Nephron progenitor cell (in vitro differentiated cells): ENCODE results near the gene NR3C2.

Source experiments
- DNase-seq: peaks from one replicate; pipeline ENCODE4 v3.0.0; 2021
- H3K27ac Mint-ChIP-seq: 2 replicates; pipeline ENCODE4 v1.8.0; 2021; ENCODE audit warnings: mild to moderate bottlenecking, moderate library complexity, mixed read lengths
- H3K27me3 Mint-ChIP-seq: 2 replicates; pipeline ENCODE4 v1.8.0; 2021; ENCODE audit warnings: mild to moderate bottlenecking, low read depth, mixed read lengths; ENCODE audit not compliant: poor library complexity
- H3K36me3 Mint-ChIP-seq: 2 replicates; pipeline ENCODE4 v1.8.0; 2021; ENCODE audit warnings: low read depth, mixed read lengths
- H3K4me1 Mint-ChIP-seq: 2 replicates; pipeline ENCODE4 v1.8.0; 2021; ENCODE audit warnings: mixed read lengths
- H3K4me3 Mint-ChIP-seq: 2 replicates; pipeline ENCODE4 v1.8.0; 2021; ENCODE audit warnings: mild to moderate bottlenecking, moderate library complexity, mixed read lengths
- H3K9me3 Mint-ChIP-seq: 2 replicates; pipeline ENCODE4 v1.8.0; 2021; ENCODE audit warnings: mild to moderate bottlenecking, moderate library complexity, mixed read lengths
- TF ChIP-seq, protein P1 (sequence below): fragments of 200-600 bp; sonication (generic); IDR thresholded peaks from 2 replicates; pipeline ENCODE4 v1.5.0; 2021; ENCODE audit warnings: antibody characterized with exemption

Gene NR3C2

DNA sequence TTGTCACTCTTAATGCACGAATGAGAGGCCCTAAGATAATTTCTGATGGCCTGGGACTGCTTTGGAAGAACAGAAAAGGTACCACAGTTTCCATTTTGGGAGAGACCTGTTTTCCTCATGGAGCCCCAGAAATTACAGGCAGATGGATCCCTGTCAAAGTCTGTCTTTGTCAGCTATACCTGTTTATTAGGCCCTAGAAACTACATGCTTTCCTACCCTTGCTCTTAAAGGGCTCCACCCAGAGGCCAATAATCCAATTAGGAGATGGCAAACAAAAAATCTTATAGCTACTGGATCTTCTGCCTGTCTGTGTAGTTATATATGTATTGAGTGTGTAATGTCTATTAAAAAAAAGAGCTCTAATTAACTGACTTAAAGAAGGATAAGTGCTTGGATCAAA is 141.3 kb downstream of the NR3C2 start:
- no peak overlapping the region for H3K4me3 Mint-ChIP-seq
- TF ChIP-seq, protein P1, sequence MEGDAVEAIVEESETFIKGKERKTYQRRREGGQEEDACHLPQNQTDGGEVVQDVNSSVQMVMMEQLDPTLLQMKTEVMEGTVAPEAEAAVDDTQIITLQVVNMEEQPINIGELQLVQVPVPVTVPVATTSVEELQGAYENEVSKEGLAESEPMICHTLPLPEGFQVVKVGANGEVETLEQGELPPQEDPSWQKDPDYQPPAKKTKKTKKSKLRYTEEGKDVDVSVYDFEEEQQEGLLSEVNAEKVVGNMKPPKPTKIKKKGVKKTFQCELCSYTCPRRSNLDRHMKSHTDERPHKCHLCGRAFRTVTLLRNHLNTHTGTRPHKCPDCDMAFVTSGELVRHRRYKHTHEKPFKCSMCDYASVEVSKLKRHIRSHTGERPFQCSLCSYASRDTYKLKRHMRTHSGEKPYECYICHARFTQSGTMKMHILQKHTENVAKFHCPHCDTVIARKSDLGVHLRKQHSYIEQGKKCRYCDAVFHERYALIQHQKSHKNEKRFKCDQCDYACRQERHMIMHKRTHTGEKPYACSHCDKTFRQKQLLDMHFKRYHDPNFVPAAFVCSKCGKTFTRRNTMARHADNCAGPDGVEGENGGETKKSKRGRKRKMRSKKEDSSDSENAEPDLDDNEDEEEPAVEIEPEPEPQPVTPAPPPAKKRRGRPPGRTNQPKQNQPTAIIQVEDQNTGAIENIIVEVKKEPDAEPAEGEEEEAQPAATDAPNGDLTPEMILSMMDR, result no peak
- H3K27ac Mint-ChIP-seq, result no peak overlapping the region
- H3K9me3 Mint-ChIP-seq, result peaks cover 51% of the 10 kb centered on the region
- no peak for DNase-seq
- no peaks in the 10 kb centered on the region for H3K27me3 Mint-ChIP-seq
- H3K36me3 Mint-ChIP-seq, result peaks cover 10% of the 10 kb centered on the region
- H3K4me1 Mint-ChIP-seq, result no peaks in the 10 kb centered on the region

DNA sequence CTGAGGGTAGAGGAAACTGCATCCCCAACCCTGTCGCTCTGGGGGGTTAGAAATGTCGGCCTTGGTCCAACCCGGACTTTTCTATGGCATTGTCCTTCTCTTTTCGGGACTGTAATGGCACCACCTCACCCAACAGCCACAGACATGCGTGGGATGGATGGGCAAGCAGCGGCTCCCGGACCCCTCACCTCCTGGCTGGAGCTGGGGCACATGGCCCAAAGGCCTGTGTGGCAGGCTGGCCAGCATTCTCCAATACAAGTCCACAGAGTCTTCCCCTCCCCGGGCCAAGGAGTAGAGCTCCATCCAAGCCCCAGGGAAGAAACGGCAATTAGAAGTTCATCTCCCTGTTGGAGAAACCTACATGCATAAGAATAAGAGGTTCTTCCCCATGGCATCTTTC is 142.9 kb downstream of the NR3C2 start:
- no peak for DNase-seq
- TF ChIP-seq, protein P1, result no peak
- Mint-ChIP-seq H3K4me3 (no peak overlapping the region), H3K27ac (no peak overlapping the region), H3K27me3 (no peaks in the 10 kb centered on the region), H3K4me1 (no peaks in the 10 kb centered on the region), H3K9me3 (peaks cover 51% of the 10 kb centered on the region), H3K36me3 (peaks cover 10% of the 10 kb centered on the region)

DNA sequence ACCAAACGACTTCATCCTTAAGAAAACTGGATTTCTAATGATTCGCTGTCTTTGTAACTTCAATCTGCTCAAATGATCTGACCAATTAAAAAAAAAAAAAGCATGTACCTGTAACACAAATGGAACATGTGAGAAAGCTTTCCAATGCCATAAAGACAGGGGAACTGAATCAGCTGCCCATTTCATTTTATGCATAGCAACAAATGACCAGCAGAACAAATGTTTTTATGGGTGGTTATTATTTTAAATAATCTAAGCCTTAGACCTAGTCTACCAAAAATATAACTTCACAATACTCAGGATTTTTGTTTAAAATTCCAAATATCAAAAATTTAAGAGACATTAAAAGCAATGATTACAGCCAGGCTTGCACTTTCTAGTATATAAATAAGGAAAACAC is 145.7 kb downstream of the NR3C2 start:
- Mint-ChIP-seq H3K4me1 (no peaks in the 10 kb centered on the region), H3K27ac (no peak overlapping the region), H3K4me3 (no peak overlapping the region), H3K27me3 (no peaks in the 10 kb centered on the region), H3K36me3 (peaks cover 10% of the 10 kb centered on the region), H3K9me3 (peaks cover 37% of the 10 kb centered on the region)
- no peak for DNase-seq
- TF ChIP-seq, protein P1, result no peak

DNA sequence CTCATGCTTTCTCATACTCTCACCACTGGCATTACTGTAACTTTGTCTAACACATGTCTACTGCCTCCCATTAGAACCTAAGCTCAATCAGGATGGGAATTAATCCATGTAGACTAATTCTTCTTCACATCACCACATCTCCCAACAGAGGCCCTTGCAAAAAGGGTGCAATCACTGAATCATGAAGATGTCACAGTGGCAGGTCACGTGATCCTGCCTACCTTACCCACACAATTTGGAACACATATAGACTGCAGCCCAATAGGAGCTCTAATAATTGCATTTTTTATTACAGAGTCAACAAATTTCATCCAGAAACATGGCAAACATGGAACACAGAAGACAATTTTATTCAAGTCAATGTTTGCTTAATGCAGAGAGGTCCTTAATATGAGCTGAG is 146.6 kb downstream of the NR3C2 start:
- Mint-ChIP-seq H3K4me1 (no peaks in the 10 kb centered on the region), H3K27ac (no peak overlapping the region), H3K36me3 (peaks cover 5% of the 10 kb centered on the region), H3K9me3 (peaks cover 29% of the 10 kb centered on the region), H3K27me3 (no peaks in the 10 kb centered on the region), H3K4me3 (no peak overlapping the region)
- DNase-seq, result no peak
- TF ChIP-seq, protein P1, result no peak

DNA sequence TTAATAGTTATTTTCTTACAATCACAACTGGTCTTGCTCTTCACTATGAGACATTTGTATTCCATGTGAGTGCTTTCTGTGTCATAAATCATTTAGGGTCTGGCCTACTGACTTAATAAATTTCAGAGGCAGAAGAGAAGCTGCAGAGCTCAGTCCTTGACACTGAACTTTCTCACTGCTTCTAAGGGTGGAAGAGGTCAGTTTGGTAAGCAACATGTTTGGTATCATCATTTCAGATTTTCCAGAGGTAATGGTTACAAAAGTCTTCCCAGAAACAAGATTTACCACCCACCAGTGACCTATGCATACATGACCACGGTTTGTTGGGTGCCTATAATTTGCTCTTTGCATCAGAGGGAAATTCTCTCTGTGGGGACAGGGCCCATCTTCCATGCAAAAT is 148.6 kb downstream of the NR3C2 start:
- DNase-seq, result no peak
- no peaks in the 10 kb centered on the region for H3K27me3 Mint-ChIP-seq
- no peak overlapping the region for H3K27ac Mint-ChIP-seq
- H3K4me1 Mint-ChIP-seq, result peaks cover 9% of the 10 kb centered on the region
- TF ChIP-seq, protein P1, result no peak
- H3K9me3 Mint-ChIP-seq, result peaks cover 8% of the 10 kb centered on the region
- H3K36me3 Mint-ChIP-seq, result peaks cover 5% of the 10 kb centered on the region
- H3K4me3 Mint-ChIP-seq, result no peak overlapping the region

DNA sequence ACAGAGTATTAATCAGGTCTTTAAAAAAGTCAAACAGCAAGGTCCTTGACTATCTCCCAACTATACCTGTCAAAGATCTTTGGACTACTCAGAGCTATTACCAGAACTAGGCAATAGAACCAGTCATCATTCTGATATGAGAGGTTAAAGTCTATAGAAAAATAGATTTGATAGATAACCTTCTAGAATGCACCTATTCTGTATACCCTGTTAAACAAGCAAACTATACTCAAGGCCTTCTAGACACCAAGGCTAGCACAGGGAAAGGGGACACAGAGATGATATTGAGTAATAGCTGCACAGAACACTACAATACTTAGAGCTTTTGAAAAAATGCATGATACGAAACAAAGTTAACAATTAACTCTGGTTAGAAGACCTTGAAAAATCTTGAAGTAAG is 149.5 kb downstream of the NR3C2 start:
- no peaks in the 10 kb centered on the region for H3K27me3 Mint-ChIP-seq
- H3K36me3 Mint-ChIP-seq, result no peaks in the 10 kb centered on the region
- DNase-seq, result no peak
- H3K4me1 Mint-ChIP-seq, result peaks cover 9% of the 10 kb centered on the region
- no peak overlapping the region for H3K4me3 Mint-ChIP-seq
- TF ChIP-seq, protein P1, result no peak
- H3K27ac Mint-ChIP-seq, result no peak overlapping the region
- no peaks in the 10 kb centered on the region for H3K9me3 Mint-ChIP-seq
